ENCODE data around the gene HSPB9.
"Not testable (repeated sequence)": the region's sequence is repeated elsewhere in the genome, so short reads cannot be mapped to it uniquely, and the experiment has no call there.

The HSPB9 gene

GRCh38 chr17:42120161-42120769, 2.3 kb upstream of the HSPB9 start:
- DNase-seq, result no peak

GRCh38 chr17:42120770-42121769, 1.5 kb upstream of the HSPB9 start, which contains the start of gene KAT2A:
Gene KAT2A, minus strand, starts transcription at chr17:42121367. Its CDS starts 63 bp downstream, at chr17:42121304.
- DNase-seq, result peak; percentile 63

- no peak for DNase-seq
Observed at GRCh38 chr17:42124256-42124655, 1.7 kb downstream of the HSPB9 start.

GRCh38 chr17:42125565-42125964, 3.0 kb downstream of the HSPB9 start:
- DNase-seq, result no peak

GRCh38 chr17:42126836-42127235, 4.2 kb downstream of the HSPB9 start:
- no peak for DNase-seq

- no peak for DNase-seq
Observed at GRCh38 chr17:42127414-42127813, 4.8 kb downstream of the HSPB9 start.

GRCh38 chr17:42129109-42129837, 6.7 kb downstream of the HSPB9 start:
- DNase-seq, result no peak

GRCh38 chr17:42130310-42130936, 7.8 kb downstream of the HSPB9 start:
- no peak for DNase-seq

GRCh38 chr17:42131232-42131631, 8.6 kb downstream of the HSPB9 start:
- DNase-seq, result no peak

GRCh38 chr17:42131981-42132432, 9.4 kb downstream of the HSPB9 start:
- no peak for DNase-seq

GRCh38 chr17:42132941-42133340, 10.3 kb downstream of the HSPB9 start:
- DNase-seq, result no peak

GRCh38 chr17:42133461-42134041, 10.9 kb downstream of the HSPB9 start:
- DNase-seq, result peak; percentile 15

- no peak for DNase-seq
Observed at GRCh38 chr17:42135151-42135550, 12.5 kb downstream of the HSPB9 start.

- no peak for DNase-seq
Observed at GRCh38 chr17:42135664-42136653, 13.4 kb downstream of the HSPB9 start.

GRCh38 chr17:42136654-42137051, 14.0 kb downstream of the HSPB9 start:
- no peak for DNase-seq

- no peak for DNase-seq
Observed at GRCh38 chr17:42138749-42139492, 16.3 kb downstream of the HSPB9 start.

- not testable (repeated sequence) for DNase-seq
Observed at GRCh38 chr17:42140690-42141089, 18.1 kb downstream of the HSPB9 start.

- no peak for DNase-seq
Observed at GRCh38 chr17:42141382-42141781, 18.8 kb downstream of the HSPB9 start.

GRCh38 chr17:42142371-42142896, 19.8 kb downstream of the HSPB9 start:
- no peak for DNase-seq

GRCh38 chr17:42143138-42143537, 20.5 kb downstream of the HSPB9 start:
- DNase-seq, result not testable (repeated sequence)

Measured in activated effector memory CD4-positive, alpha-beta T cell treated with Interleukin-2 at 50 U/mL for 16 hours (primary cell).